HG03442 (cell line): ENCODE measurements around the gene KLHDC2.
"Not testable (repeated sequence)": the region's sequence is repeated elsewhere in the genome, so short reads cannot be mapped to it uniquely, and the experiment has no call there.

Source experiments
- ATAC-seq: cut with Tn5 transposase; IDR thresholded peaks from one replicate; pipeline ENCODE4 v1.9.1; 2021; ENCODE audit warnings: mild to moderate bottlenecking, moderate library complexity; ENCODE audit not compliant: unreplicated experiment

KLHDC2 gene

GRCh38 chr14:49767571-49768300 is at the start of gene KLHDC2:
Gene KLHDC2 (plus strand): TSS chr14:49768153. CDS start chr14:49768469, 316 bp downstream.
- ATAC-seq: peak; percentile 87

- ATAC-seq: no peak
Measured at GRCh38 chr14:49720744-49721143, 47.2 kb upstream of the KLHDC2 start.

GRCh38 chr14:49721733-49722435 is 46.1 kb upstream of the KLHDC2 start:
- not testable (repeated sequence) for ATAC-seq

DNA sequence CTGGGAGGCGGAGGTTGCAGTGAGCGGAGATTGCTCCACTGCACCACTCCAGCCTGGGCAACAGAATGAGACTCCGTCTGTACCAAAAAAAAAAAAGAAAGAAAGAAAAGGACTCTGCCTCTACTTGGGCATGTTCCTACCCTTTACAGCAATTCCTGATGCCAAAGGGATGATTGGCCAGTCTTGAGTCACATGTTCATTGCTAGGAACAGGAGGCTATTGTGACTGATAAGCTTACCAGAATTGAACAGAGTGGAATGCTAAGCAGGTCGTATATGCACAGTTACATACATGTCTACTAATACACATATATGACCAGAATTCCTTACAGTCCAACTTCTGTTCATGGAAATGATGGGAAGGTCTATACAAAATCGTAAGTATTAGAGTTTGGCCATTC is 40.8 kb upstream of the KLHDC2 start:
- ATAC-seq: no peak

DNA sequence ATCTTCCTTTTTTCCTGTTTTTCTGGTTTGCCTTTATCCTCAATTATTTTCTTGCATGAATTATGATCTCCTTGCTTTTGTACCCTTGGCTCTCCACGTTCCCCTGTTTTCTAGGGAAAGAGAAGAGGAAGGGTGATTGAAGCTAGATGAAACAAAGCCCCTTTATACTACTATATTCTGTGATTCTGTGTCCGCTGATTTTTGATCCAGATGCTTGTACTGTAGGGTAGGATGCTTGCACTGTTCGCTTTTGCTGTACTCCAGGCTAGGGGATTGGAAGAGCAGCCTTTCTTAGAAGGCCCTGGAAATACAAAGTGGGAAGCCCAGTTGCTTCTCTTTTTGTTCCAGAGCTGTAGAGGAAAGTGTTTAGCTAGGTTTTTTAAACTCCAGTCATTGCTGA is 35.1 kb upstream of the KLHDC2 start:
- no peak for ATAC-seq

- ATAC-seq: no peak
Measured at GRCh38 chr14:49733836-49734235, 34.1 kb upstream of the KLHDC2 start.

DNA sequence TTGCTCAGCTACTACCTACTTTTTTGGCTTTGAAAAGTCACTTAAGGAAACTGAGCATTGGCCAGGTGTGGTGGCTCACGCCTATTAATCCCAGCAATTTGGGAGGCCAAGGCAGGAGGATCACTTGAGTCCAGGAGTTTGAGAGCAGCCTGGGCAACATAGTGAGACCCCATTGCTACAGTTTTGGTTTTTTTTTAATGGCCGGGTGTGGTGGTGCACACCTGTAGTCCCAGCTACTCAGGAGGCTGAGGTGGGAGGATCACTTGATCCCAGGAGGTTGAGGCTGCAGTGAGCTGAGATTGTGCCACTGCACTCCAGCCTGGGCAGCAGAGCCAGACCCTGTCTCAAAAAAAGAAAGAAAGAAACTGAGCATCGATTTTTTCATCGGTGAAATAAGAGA is 32.3 kb upstream of the KLHDC2 start:
- ATAC-seq: not testable (repeated sequence)

DNA sequence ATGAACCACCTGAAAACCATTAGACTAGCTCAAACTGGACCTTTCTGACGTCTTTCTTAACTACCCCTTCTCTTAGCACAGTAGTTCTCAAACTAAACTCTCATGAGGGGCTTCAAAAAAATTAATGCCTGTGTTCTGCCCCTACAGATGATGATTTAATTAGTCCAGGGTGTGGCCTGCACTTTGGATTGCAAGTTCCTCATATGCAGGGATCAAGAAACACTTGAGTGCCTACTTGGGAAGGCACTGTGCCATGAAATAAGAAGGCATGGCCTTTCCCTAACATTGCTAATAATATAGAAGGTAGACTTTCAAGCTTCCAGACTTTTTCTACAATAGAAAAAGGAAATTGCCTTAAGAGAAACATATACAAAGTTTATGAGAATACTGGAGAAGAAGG is 22.8 kb upstream of the KLHDC2 start:
- no peak for ATAC-seq

DNA sequence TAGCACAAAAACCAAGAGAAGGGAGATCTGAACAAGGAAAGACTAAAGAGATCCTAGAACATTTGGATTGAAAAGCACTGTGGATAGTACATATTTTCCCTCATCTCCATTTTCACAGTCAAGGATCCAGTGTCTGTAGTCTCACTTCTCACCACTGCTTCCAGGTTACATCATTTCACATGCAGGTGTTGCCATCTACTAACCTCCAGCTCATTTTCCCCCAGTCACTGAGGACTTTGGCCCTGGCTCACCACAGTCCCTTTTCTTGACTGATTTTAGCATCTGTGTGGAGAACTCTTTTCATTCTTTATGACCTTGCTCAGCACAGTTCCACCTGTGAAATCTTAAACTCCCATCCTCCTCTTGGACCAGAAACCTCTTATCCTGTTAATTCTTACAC is 21.5 kb upstream of the KLHDC2 start:
- not testable (repeated sequence) for ATAC-seq

DNA sequence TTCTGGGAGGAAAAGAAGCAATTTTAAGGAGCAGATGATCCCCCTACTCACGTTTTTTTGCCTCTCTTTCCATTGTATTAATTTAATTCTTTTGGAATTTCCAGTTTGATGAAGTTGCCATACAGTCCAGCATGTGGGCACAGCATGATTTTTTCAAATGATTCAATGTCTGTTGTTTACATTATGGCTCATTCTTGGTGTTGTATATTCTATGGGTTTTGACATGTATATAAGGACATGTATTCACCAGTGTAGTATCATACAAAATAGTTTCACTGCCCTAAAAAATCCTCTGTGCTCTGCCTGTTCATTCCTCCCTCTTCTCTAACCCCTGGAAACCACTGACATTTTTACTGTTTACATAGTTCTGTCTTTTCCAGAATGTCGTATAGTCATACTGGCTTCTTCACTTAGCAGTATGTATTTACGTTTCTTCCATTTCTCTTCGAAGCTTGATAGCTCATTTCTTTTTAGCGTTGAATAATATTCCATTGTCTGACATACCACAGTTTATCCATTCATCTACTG is 13.3 kb upstream of the KLHDC2 start:
- no peak for ATAC-seq

- ATAC-seq: no peak
Measured at GRCh38 chr14:49755378-49755777, 12.6 kb upstream of the KLHDC2 start.

GRCh38 chr14:49761839-49762551 is 6.0 kb upstream of the KLHDC2 start:
- no peak for ATAC-seq

GRCh38 chr14:49766839-49767238 is 1.1 kb upstream of the KLHDC2 start:
- no peak for ATAC-seq

DNA sequence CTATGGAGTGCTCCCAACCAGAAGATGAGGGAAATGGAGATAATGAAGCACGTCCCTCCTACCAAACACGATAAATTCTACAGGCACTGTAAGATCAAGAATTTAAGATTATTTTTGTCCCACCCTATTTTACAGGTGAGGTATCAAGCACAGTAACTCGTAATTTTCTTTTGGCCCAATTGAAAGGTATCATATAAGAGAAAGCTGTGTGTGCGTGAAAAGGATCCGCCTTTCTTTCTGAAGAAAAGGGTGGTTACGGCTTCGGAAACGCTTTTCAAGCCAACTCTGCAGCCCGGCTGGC is 733 bp upstream of the KLHDC2 start:
- ATAC-seq: no peak

DNA sequence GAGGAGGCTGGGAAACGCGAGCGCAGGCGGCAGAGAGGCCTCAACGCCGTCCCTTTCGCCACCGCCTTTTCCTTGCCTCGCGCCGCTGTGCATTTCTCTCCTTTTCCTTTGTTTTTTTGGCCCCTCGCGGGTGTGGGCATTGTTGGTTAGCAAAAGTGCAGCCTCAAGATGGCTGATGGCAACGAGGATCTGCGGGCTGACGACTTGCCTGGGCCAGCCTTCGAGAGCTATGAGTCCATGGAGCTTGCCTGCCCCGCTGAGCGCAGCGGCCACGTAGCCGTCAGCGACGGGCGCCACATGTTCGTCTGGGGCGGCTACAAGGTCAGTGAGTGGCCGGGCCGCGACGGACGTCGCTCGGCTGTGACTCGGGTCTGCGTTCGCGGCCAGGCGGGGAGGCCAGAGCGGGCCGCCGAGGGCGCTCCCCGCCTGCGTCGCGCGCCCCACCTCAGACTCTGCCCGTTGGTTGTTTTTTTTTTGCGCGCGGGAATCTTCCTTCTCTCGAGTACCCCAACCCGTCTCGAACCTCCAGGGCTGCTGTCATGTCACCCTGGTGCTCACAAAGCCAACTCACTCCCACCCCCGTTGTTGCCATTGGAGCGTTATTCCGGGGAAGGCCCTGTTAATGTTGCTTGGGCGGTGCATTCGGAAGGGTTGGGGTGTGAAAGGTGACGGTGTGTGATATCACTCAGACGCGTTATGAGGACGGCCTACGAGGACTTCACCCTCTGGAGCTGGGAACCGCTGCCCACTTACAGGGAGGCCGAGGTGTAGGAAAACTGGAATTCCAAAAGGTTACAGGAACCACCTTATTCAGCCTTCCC is 558 bp downstream of the KLHDC2 start:
- peak; percentile 30 for ATAC-seq

- ATAC-seq: no peak
Measured at GRCh38 chr14:49769171-49769570, 1.2 kb downstream of the KLHDC2 start.

GRCh38 chr14:49769581-49770211 is 1.7 kb downstream of the KLHDC2 start:
- ATAC-seq: no peak

- ATAC-seq: no peak
Measured at GRCh38 chr14:49770212-49770817, 2.4 kb downstream of the KLHDC2 start.

DNA sequence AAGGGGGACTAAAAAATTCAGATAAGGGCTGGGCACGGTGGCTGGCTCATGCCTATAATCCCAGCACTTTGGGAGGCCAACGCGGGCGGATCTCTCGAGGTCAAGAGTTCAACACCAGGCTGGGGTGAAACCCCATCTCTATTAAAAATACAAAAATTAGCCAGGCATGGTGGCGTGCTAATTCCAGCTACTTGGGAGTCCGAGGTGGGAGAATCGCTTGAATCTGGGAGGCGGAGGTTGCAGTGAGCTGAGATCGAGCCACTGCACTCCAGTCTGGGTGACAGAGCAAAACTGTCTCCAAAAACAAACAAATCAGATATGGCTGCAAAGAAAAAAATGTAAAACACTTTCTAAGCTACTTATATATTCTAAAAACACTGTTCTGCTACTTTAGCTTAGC is 3.7 kb downstream of the KLHDC2 start:
- ATAC-seq: not testable (repeated sequence)

- no peak for ATAC-seq
Measured at GRCh38 chr14:49774106-49774505, 6.2 kb downstream of the KLHDC2 start.
